H1 (cell line): ENCODE measurements around the gene CFAP74. TPM values are rescaled to one million over a fixed set of nuclear protein-coding genes. Genes with fewer than 3 reads are reported as not detected.

Experiments used
- BCL11A ChIP-seq, 2 experiments: IDR thresholded peaks; one replicate each; pipeline ENCODE4 v1.6.1; 2011; ENCODE audit warnings: low read depth in 2 of 2, low read length in 2 of 2, mild to moderate bottlenecking in 2 of 2
- CBX8 ChIP-seq: fragments of 300-800, 300-1000 bp; sonication (generic); IDR thresholded peaks from 2 replicates; pipeline ENCODE4 v1.7.1; 2016; ENCODE audit warnings: low read depth, low read length, borderline replicate concordance
- CHD1 ChIP-seq: IDR thresholded peaks from 2 replicates; pipeline ENCODE4 v1.6.1; 2012; ENCODE audit warnings: low read depth, low read length, improper control_type of control experiment
- EGR1 ChIP-seq: IDR thresholded peaks from 2 replicates; pipeline ENCODE4 v1.6.1; 2011; ENCODE audit warnings: low read depth, low read length, borderline replicate concordance
- EP300 ChIP-seq, 2 experiments: IDR thresholded peaks; 1 replicate in 1 of 2; 2 replicates in 1 of 2; pipeline ENCODE4 v1.6.1; 2011 to 2012; ENCODE audit warnings: low read depth in 2 of 2, low read length in 2 of 2, mild to moderate bottlenecking in 2 of 2, borderline replicate concordance in 1 of 2, inconsistent platforms in 1 of 2, moderate library complexity in 1 of 2
- GTF2F1 ChIP-seq: IDR thresholded peaks from 2 replicates; pipeline ENCODE4 v1.6.1; 2012; ENCODE audit warnings: low read depth, low read length, improper control_type of control experiment, borderline replicate concordance
- JUND ChIP-seq: IDR thresholded peaks from 2 replicates; pipeline ENCODE4 v1.6.1; 2011; ENCODE audit warnings: mild to moderate bottlenecking, improper control_type of control experiment, low read length
- KDM1A ChIP-seq: fragments of 200-600, 300-600 bp; sonication (generic); IDR thresholded peaks from 2 replicates; pipeline ENCODE4 v1.7.1; 2016; ENCODE audit warnings: mild to moderate bottlenecking, low read length, borderline replicate concordance
- KDM4A ChIP-seq: IDR thresholded peaks from one replicate; pipeline ENCODE4 v1.7.1; 2012; ENCODE audit warnings: low read depth, mild to moderate bottlenecking, moderate library complexity, low read length, inconsistent platforms; ENCODE audit not compliant: severe bottlenecking
- MAFK ChIP-seq: IDR thresholded peaks from 2 replicates; pipeline ENCODE4 v1.6.1; 2012; ENCODE audit warnings: low read depth, mild to moderate bottlenecking, improper control_type of control experiment, low read length
- POLR2A ChIP-seq, 2 experiments: IDR thresholded peaks; 1 replicate in 1 of 2; 2 replicates in 1 of 2; pipeline ENCODE4 v1.6.1; 2011; ENCODE audit warnings: low read depth in 2 of 2, low read length in 2 of 2, mild to moderate bottlenecking in 2 of 2; ENCODE audit errors: control extremely low read depth in 1 of 2
- POU5F1 ChIP-seq: IDR thresholded peaks from 2 replicates; pipeline ENCODE4 v1.6.1; 2011; ENCODE audit warnings: low read depth, mild to moderate bottlenecking, low read length, moderate library complexity
- RFX5 ChIP-seq: IDR thresholded peaks from 2 replicates; pipeline ENCODE4 v1.6.1; 2011; ENCODE audit warnings: low read depth, low read length, improper control_type of control experiment, borderline replicate concordance
- RXRA ChIP-seq: IDR thresholded peaks from 2 replicates; pipeline ENCODE4 v1.6.1; 2011; ENCODE audit warnings: low read depth, mild to moderate bottlenecking, low read length, moderate library complexity; ENCODE audit not compliant: insufficient read depth
- SIRT6 ChIP-seq: IDR thresholded peaks from one replicate; pipeline ENCODE4 v1.7.1; 2012; ENCODE audit warnings: low read length, inconsistent platforms
- SIX5 ChIP-seq: IDR thresholded peaks from 2 replicates; pipeline ENCODE4 v1.6.1; 2011; ENCODE audit warnings: mild to moderate bottlenecking, low read depth, low read length
- SP4 ChIP-seq: IDR thresholded peaks from 2 replicates; pipeline ENCODE4 v1.6.1; 2012; ENCODE audit warnings: low read length, inconsistent platforms
- TAF7 ChIP-seq: optimal IDR thresholded peaks from 2 replicates; pipeline ENCODE3; 2011; ENCODE audit warnings: low read depth, mild to moderate bottlenecking, inconsistent platforms, low read length, moderate library complexity, borderline replicate concordance
- TEAD4 ChIP-seq: IDR thresholded peaks from 2 replicates; pipeline ENCODE4 v1.6.1; 2012; ENCODE audit warnings: low read depth, low read length, inconsistent platforms, mixed read lengths
- polyA plus RNA-seq, 7 experiments: library from polyadenylated mRNA; depleted of rRNA in 3 of 7; stranded (reverse) in 5 of 7; unstranded in 2 of 7; fragments of >200 nt in 5 of 7; fragments of 200-250 nt in 2 of 7; gene quantifications; 1 replicate in 5 of 7; 2 replicates in 1 of 7; 4 replicates in 1 of 7; pipeline versions ENCODE4 v1.2.1 to v1.2.3, GENCODE V29; 2011 to 2013; ENCODE audit warnings: missing spikeins in 2 of 7, mixed read lengths in 2 of 7
- total RNA-seq: library from RNA; stranded (reverse); fragmentation: NEBNext Ultra II Directional; extraction: Animal tissue kit (Norgen Biotek cat#: 25700); gene quantifications from 2 replicates; pipeline ENCODE4 v1.2.1, GENCODE V29; 2021
- TF ChIP-seq, protein P1 (sequence below): IDR thresholded peaks from 2 replicates; pipeline ENCODE4 v1.6.1; 2012; ENCODE audit warnings: inconsistent platforms
- TF ChIP-seq, protein P2 (sequence below): IDR thresholded peaks from 2 replicates; pipeline ENCODE4 v1.6.1; 2011; ENCODE audit warnings: low read depth, mild to moderate bottlenecking, low read length; ENCODE audit not compliant: insufficient read depth
- TF ChIP-seq, protein P3 (sequence below): IDR thresholded peaks from 2 replicates; pipeline ENCODE4 v1.6.1; 2012; ENCODE audit warnings: inconsistent platforms
- TF ChIP-seq, protein P4 (sequence below): IDR thresholded peaks from 2 replicates; pipeline ENCODE4 v1.6.1; 2011; ENCODE audit warnings: low read length, improper control_type of control experiment

CFAP74 gene
- total and polyA plus RNA-seq, 2 of the 8 experiments (the other 6 are each of a cell fraction or from before 2014, with no cell fraction given) = 0.09 to 0.20 TPM

DNA sequence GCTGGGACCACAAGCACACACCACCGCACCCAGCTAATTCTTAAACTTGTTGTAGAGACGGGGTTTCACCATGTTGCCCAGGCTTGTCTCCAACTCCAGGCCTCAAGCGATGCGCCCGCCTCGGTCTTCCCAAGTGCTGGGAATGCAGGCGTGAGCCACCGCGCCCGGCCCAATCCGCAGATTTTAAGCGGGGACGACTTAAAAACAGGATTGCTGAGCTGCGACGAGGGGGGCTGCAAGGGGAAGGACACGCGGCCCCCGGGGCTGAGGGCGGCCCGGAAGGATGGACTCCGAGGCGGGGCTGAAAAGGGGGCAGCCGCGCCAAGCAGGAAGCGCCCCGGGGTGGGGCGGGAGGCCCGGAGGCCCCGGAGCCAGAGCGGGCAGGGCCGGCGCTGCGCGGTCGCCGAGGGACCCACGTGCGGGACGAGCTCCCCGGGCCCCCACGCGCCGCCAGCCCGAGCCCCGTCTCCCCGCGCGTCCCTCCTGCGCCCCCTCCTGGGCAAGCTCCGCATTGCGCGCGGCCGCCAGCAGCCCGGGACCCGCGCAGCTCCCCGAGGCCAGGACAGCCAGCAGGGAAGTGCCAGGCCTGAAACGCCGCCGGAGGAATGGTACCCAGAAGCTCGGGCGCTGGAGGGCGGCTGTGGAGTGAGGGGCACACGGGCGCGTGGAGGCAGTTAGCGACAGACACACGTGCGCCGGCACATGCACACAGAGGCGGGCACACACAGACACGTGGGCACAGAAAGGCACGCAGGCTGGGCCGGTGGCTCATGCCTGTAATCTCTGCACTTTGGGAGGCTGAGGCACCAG lies 41.1 kb upstream of the CFAP74 start (continued):
- TF ChIP-seq, protein P1, sequence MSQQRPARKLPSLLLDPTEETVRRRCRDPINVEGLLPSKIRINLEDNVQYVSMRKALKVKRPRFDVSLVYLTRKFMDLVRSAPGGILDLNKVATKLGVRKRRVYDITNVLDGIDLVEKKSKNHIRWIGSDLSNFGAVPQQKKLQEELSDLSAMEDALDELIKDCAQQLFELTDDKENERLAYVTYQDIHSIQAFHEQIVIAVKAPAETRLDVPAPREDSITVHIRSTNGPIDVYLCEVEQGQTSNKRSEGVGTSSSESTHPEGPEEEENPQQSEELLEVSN = no peak
- no peak for TF ChIP-seq POLR2A (IDR thresholded peaks at IDR 0.05; ENCODE audit: control extremely low read depth in 1 of 2, low read depth in 2 of 2, low read length in 2 of 2)
- TF ChIP-seq MAFK = no peak
- no peak for TF ChIP-seq CHD1
- TF ChIP-seq KDM1A = no peak
- TF ChIP-seq, protein P2, sequence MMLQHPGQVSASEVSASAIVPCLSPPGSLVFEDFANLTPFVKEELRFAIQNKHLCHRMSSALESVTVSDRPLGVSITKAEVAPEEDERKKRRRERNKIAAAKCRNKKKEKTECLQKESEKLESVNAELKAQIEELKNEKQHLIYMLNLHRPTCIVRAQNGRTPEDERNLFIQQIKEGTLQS = no peak
- no peak for TF ChIP-seq SIRT6
- no peak for TF ChIP-seq RXRA
- TF ChIP-seq KDM4A = peak; percentile 71
- no peak for TF ChIP-seq RFX5
- TF ChIP-seq, protein P3, sequence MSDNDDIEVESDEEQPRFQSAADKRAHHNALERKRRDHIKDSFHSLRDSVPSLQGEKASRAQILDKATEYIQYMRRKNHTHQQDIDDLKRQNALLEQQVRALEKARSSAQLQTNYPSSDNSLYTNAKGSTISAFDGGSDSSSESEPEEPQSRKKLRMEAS = peak; percentile 40; the same call in 1 of the 2 replicates
- TF ChIP-seq, protein P4, sequence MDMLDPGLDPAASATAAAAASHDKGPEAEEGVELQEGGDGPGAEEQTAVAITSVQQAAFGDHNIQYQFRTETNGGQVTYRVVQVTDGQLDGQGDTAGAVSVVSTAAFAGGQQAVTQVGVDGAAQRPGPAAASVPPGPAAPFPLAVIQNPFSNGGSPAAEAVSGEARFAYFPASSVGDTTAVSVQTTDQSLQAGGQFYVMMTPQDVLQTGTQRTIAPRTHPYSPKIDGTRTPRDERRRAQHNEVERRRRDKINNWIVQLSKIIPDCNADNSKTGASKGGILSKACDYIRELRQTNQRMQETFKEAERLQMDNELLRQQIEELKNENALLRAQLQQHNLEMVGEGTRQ = no peak
- TF ChIP-seq POU5F1 = no peak
- no peak for TF ChIP-seq GTF2F1
- TF ChIP-seq EP300 (IDR thresholded peaks at IDR 0.05; ENCODE audit: borderline replicate concordance in 1 of 2, low read depth in 2 of 2, low read length in 2 of 2) = no peak
- TF ChIP-seq SIX5 = no peak
- TF ChIP-seq SP4 = no peak
- TF ChIP-seq BCL11A (IDR thresholded peaks at IDR 0.05; ENCODE audit: low read depth in 2 of 2, low read length in 2 of 2) = no peak
- no peak for TF ChIP-seq EGR1
- TF ChIP-seq JUND = no peak
- TF ChIP-seq TEAD4 = no peak
- TF ChIP-seq CBX8 = no peak
- no peak for TF ChIP-seq TAF7
